ENCODE measurements around the gene CNDP2.
"Not testable (repeated sequence)": the region's sequence is repeated elsewhere in the genome, so short reads cannot be mapped to it uniquely, and the experiment has no call there.

Gene CNDP2

GRCh38 chr18:74565164-74565563, 69.0 kb downstream of the CNDP2 start:
- CTCF ChIA-PET = interaction anchor here (0.6 to 1.6 kb wide), 3 partner anchors 9 to 72 kb away, joined by 3 to 6 read pairs (median 3); no protein-coding TSS in a partner anchor
- no CpG with 5 or more reads among the region's 1 CpG for WGBS (ENCODE audit: insufficient coverage)
- POLR2A ChIA-PET = not testable (repeated sequence)

GRCh38 chr18:74565993-74566392, 69.8 kb downstream of the CNDP2 start:
- 86% methylated on average over 1 of the region's 3 CpGs for WGBS (ENCODE audit: insufficient coverage)
- H3K4me3 ChIP-seq (ENCODE audit: control insufficient read depth in 1 of 7, extremely low read depth in 1 of 7, insufficient read depth in 4 of 7, low read depth in 2 of 7, low read length in 6 of 7); DNase-seq; H3K36me3 ChIP-seq (ENCODE audit: control insufficient read depth in 4 of 4, insufficient read depth in 4 of 4, low read length in 3 of 4); POLR2A ChIA-PET; H3K4me1 ChIP-seq (ENCODE audit: control extremely low read depth in 1 of 4, control insufficient read depth in 4 of 4, insufficient read depth in 4 of 4, low read length in 3 of 4); H3K9me3 ChIP-seq (ENCODE audit: control extremely low read depth in 1 of 5, control insufficient read depth in 4 of 5, insufficient read depth in 2 of 5, low read depth in 1 of 5, low read length in 4 of 5); H3K27ac ChIP-seq (ENCODE audit: insufficient read depth in 1 of 2, low read depth in 1 of 2, low read length in 2 of 2, poor library complexity in 1 of 2, severe bottlenecking in 2 of 2); H3K27me3 ChIP-seq (replicated peaks in 2 of 5; ENCODE audit: control insufficient read depth in 4 of 5, insufficient read depth in 5 of 5, low read length in 4 of 5): not testable (repeated sequence)
- CTCF ChIA-PET = interaction anchor here (1.2 to 1.6 kb wide), 2 partner anchors 14 to 72 kb away, joined by 3 to 6 read pairs; no protein-coding TSS in a partner anchor

More at GRCh38 chr18:74565164-74565563, 69.0 kb downstream of the CNDP2 start:
- H3K36me3 ChIP-seq (ENCODE audit: control insufficient read depth in 4 of 4, insufficient read depth in 4 of 4, low read length in 3 of 4); H3K4me3 ChIP-seq (ENCODE audit: control insufficient read depth in 1 of 7, extremely low read depth in 1 of 7, insufficient read depth in 4 of 7, low read depth in 2 of 7, low read length in 6 of 7); H3K9me3 ChIP-seq (ENCODE audit: control extremely low read depth in 1 of 5, control insufficient read depth in 4 of 5, insufficient read depth in 2 of 5, low read depth in 1 of 5, low read length in 4 of 5); H3K27ac ChIP-seq (ENCODE audit: insufficient read depth in 1 of 2, low read depth in 1 of 2, low read length in 2 of 2, poor library complexity in 1 of 2, severe bottlenecking in 2 of 2); H3K27me3 ChIP-seq (replicated peaks in 2 of 5; ENCODE audit: control insufficient read depth in 4 of 5, insufficient read depth in 5 of 5, low read length in 4 of 5); H3K4me1 ChIP-seq (ENCODE audit: control extremely low read depth in 1 of 4, control insufficient read depth in 4 of 4, insufficient read depth in 4 of 4, low read length in 3 of 4); DNase-seq: not testable (repeated sequence)

- 33% methylated on average over 3 of the region's 7 CpGs for WGBS (ENCODE audit: insufficient coverage)
- POLR2A ChIA-PET = no interaction called here
- DNase-seq = peak; percentile 52 to 81 (median 78)
Observed at GRCh38 chr18:74567822-74568221, 71.7 kb downstream of the CNDP2 start.

GRCh38 chr18:74569401-74569800, 73.2 kb downstream of the CNDP2 start:
- DNase-seq = no peak
- WGBS (ENCODE audit: insufficient coverage) = 93% methylated on average over 3 of the region's 4 CpGs
- Histone ChIP-seq H3K4me3 (ENCODE audit: control insufficient read depth in 1 of 7, extremely low read depth in 1 of 7, insufficient read depth in 4 of 7, low read depth in 2 of 7, low read length in 6 of 7) (no peak overlapping the region), H3K27ac (ENCODE audit: insufficient read depth in 1 of 2, low read depth in 1 of 2, low read length in 2 of 2, poor library complexity in 1 of 2, severe bottlenecking in 2 of 2) (no peak overlapping the region), H3K9me3 (ENCODE audit: control extremely low read depth in 1 of 5, control insufficient read depth in 4 of 5, insufficient read depth in 2 of 5, low read depth in 1 of 5, low read length in 4 of 5) (peaks cover 0 to 3% (median 0%) of the 10 kb centered on the region in 5 experiments), H3K36me3 (ENCODE audit: control insufficient read depth in 4 of 4, insufficient read depth in 4 of 4, low read length in 3 of 4) (no peaks in the 10 kb centered on the region), H3K4me1 (ENCODE audit: control extremely low read depth in 1 of 4, control insufficient read depth in 4 of 4, insufficient read depth in 4 of 4, low read length in 3 of 4) (peaks cover 0 to 5% (median 0%) of the 10 kb centered on the region in 4 experiments), H3K27me3 (replicated peaks in 2 of 5; ENCODE audit: control insufficient read depth in 4 of 5, insufficient read depth in 5 of 5, low read length in 4 of 5) (peaks cover 0 to 10% (median 0%) of the 10 kb centered on the region in 5 experiments)
- ChIA-PET CTCF (interaction anchor here (2.0 to 2.5 kb wide), 2 partner anchors 18 to 27 kb away, joined by 5 to 10 read pairs; no protein-coding TSS in a partner anchor), POLR2A (no interaction called here)

More at GRCh38 chr18:74567822-74568221, 71.7 kb downstream of the CNDP2 start:
- Histone ChIP-seq H3K27ac (ENCODE audit: insufficient read depth in 1 of 2, low read depth in 1 of 2, low read length in 2 of 2, poor library complexity in 1 of 2, severe bottlenecking in 2 of 2) (no peak overlapping the region), H3K4me1 (ENCODE audit: control extremely low read depth in 1 of 4, control insufficient read depth in 4 of 4, insufficient read depth in 4 of 4, low read length in 3 of 4) (peaks cover 0 to 5% (median 0%) of the 10 kb centered on the region in 4 experiments), H3K36me3 (ENCODE audit: control insufficient read depth in 4 of 4, insufficient read depth in 4 of 4, low read length in 3 of 4) (no peaks in the 10 kb centered on the region), H3K9me3 (ENCODE audit: control extremely low read depth in 1 of 5, control insufficient read depth in 4 of 5, insufficient read depth in 2 of 5, low read depth in 1 of 5, low read length in 4 of 5) (peaks cover 0 to 3% (median 0%) of the 10 kb centered on the region in 5 experiments), H3K27me3 (replicated peaks in 2 of 5; ENCODE audit: control insufficient read depth in 4 of 5, insufficient read depth in 5 of 5, low read length in 4 of 5) (peaks cover 0 to 10% (median 0%) of the 10 kb centered on the region in 5 experiments), H3K4me3 (ENCODE audit: control insufficient read depth in 1 of 7, extremely low read depth in 1 of 7, insufficient read depth in 4 of 7, low read depth in 2 of 7, low read length in 6 of 7) (no peak overlapping the region)
- CTCF ChIA-PET = interaction anchor here (1.0 to 2.5 kb wide), 9 partner anchors 9 to 214 kb away, joined by 3 to 10 read pairs (median 5); no protein-coding TSS in a partner anchor

GRCh38 chr18:74570266-74570665, 74.1 kb downstream of the CNDP2 start:
- no peak overlapping the region for H3K4me3 ChIP-seq (ENCODE audit: control insufficient read depth in 1 of 7, extremely low read depth in 1 of 7, insufficient read depth in 4 of 7, low read depth in 2 of 7, low read length in 6 of 7)
- no peaks in the 10 kb centered on the region for H3K36me3 ChIP-seq (ENCODE audit: control insufficient read depth in 4 of 4, insufficient read depth in 4 of 4, low read length in 3 of 4)
- peaks cover 0 to 3% (median 0%) of the 10 kb centered on the region in 5 experiments for H3K9me3 ChIP-seq (ENCODE audit: control extremely low read depth in 1 of 5, control insufficient read depth in 4 of 5, insufficient read depth in 2 of 5, low read depth in 1 of 5, low read length in 4 of 5)
- H3K27ac ChIP-seq (ENCODE audit: insufficient read depth in 1 of 2, low read depth in 1 of 2, low read length in 2 of 2, poor library complexity in 1 of 2, severe bottlenecking in 2 of 2) = no peak overlapping the region
- 100% methylated on average over 4 of the region's 4 CpGs for WGBS (ENCODE audit: insufficient coverage)
- ChIA-PET CTCF (interaction anchor here (0.6 to 0.7 kb wide), 2 partner anchors 126 to 396 kb away, joined by 3 read pairs; no protein-coding TSS in a partner anchor), POLR2A (no interaction called here)
- H3K4me1 ChIP-seq (ENCODE audit: control extremely low read depth in 1 of 4, control insufficient read depth in 4 of 4, insufficient read depth in 4 of 4, low read length in 3 of 4) = peaks cover 0 to 5% (median 0%) of the 10 kb centered on the region in 4 experiments
- DNase-seq = no peak
- H3K27me3 ChIP-seq (replicated peaks in 2 of 5; ENCODE audit: control insufficient read depth in 4 of 5, insufficient read depth in 5 of 5, low read length in 4 of 5) = peaks cover 0 to 10% (median 0%) of the 10 kb centered on the region in 5 experiments

- ChIA-PET CTCF (interaction anchor here (1.7 kb wide), 1 partner anchor 9 kb away, joined by 5 read pairs; no protein-coding TSS in a partner anchor), POLR2A (no interaction called here)
- DNase-seq = no peak
- Histone ChIP-seq H3K36me3 (ENCODE audit: control insufficient read depth in 4 of 4, insufficient read depth in 4 of 4, low read length in 3 of 4) (no peaks in the 10 kb centered on the region), H3K4me1 (ENCODE audit: control extremely low read depth in 1 of 4, control insufficient read depth in 4 of 4, insufficient read depth in 4 of 4, low read length in 3 of 4) (peaks cover 0 to 5% (median 0%) of the 10 kb centered on the region in 4 experiments), H3K27ac (ENCODE audit: insufficient read depth in 1 of 2, low read depth in 1 of 2, low read length in 2 of 2, poor library complexity in 1 of 2, severe bottlenecking in 2 of 2) (no peak overlapping the region), H3K4me3 (ENCODE audit: control insufficient read depth in 1 of 7, extremely low read depth in 1 of 7, insufficient read depth in 4 of 7, low read depth in 2 of 7, low read length in 6 of 7) (no peak overlapping the region), H3K9me3 (ENCODE audit: control extremely low read depth in 1 of 5, control insufficient read depth in 4 of 5, insufficient read depth in 2 of 5, low read depth in 1 of 5, low read length in 4 of 5) (no peaks in the 10 kb centered on the region), H3K27me3 (replicated peaks in 2 of 5; ENCODE audit: control insufficient read depth in 4 of 5, insufficient read depth in 5 of 5, low read length in 4 of 5) (peaks cover 0 to 10% (median 0%) of the 10 kb centered on the region in 5 experiments)
- 100% methylated on average over 5 of the region's 12 CpGs for WGBS (ENCODE audit: insufficient coverage)
Observed at GRCh38 chr18:74571895-74572680, 75.9 kb downstream of the CNDP2 start.

- Histone ChIP-seq H3K27me3 (replicated peaks in 2 of 5; ENCODE audit: control insufficient read depth in 4 of 5, insufficient read depth in 5 of 5, low read length in 4 of 5) (peaks cover 0 to 10% (median 0%) of the 10 kb centered on the region in 5 experiments), H3K9me3 (ENCODE audit: control extremely low read depth in 1 of 5, control insufficient read depth in 4 of 5, insufficient read depth in 2 of 5, low read depth in 1 of 5, low read length in 4 of 5) (no peaks in the 10 kb centered on the region), H3K4me1 (ENCODE audit: control extremely low read depth in 1 of 4, control insufficient read depth in 4 of 4, insufficient read depth in 4 of 4, low read length in 3 of 4) (peaks cover 0 to under 1% (median 0%) of the 10 kb centered on the region in 4 experiments), H3K4me3 (ENCODE audit: control insufficient read depth in 1 of 7, extremely low read depth in 1 of 7, insufficient read depth in 4 of 7, low read depth in 2 of 7, low read length in 6 of 7) (no peak overlapping the region), H3K36me3 (ENCODE audit: control insufficient read depth in 4 of 4, insufficient read depth in 4 of 4, low read length in 3 of 4) (no peaks in the 10 kb centered on the region), H3K27ac (ENCODE audit: insufficient read depth in 1 of 2, low read depth in 1 of 2, low read length in 2 of 2, poor library complexity in 1 of 2, severe bottlenecking in 2 of 2) (no peak overlapping the region)
- POLR2A ChIA-PET = no interaction called here
- DNase-seq = no peak
- CTCF ChIA-PET = no interaction called here
Observed at GRCh38 chr18:74573053-74573452, 76.9 kb downstream of the CNDP2 start.
